Cardiac fibroblast (primary cell): ENCODE data around the gene DSC2.

Experiments used
- DNase-seq, 2 donors: peaks; one replicate each; pipeline versions ENCODE4 v3.0.0 to v3.0.0-alpha.2; 2010; ENCODE audit warnings: low read depth in 2 of 2
- H3K4me3 ChIP-seq, 2 donors: replicated peaks in 1 of 2; 1 replicate in 1 of 2; 2 replicates in 1 of 2; pipeline ENCODE4 v1.5.1; 2011; ENCODE audit warnings: low read depth in 2 of 2, low read length in 2 of 2, mild to moderate bottlenecking in 2 of 2, moderate library complexity in 1 of 2
- CTCF ChIP-seq: IDR thresholded peaks from one replicate; pipeline ENCODE4 v1.5.1; 2011; ENCODE audit warnings: low read depth, mild to moderate bottlenecking, low read length, inconsistent platforms

The DSC2 gene

DNA sequence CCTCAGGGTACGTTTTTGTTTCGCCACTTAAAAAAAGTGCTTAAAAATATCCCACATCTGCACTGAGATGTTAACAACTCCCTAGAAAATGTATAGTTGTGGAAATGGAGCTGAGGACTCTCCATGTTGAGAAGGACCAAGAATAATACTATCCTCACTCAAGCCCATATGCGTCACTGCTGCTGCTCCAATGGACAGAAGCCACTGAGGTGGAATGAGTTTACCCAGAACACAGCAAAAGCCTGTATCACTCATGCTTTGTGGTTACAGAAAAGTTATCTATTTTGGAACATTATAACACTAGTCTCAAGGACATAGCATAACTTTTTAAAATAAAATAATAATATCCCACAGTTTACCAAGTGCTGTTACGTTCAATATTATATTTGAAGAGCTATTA is 91.6 kb downstream of the DSC2 start:
- H3K4me3 ChIP-seq = no peak overlapping the region
- no peak for DNase-seq
- TF ChIP-seq CTCF = no peak
